C4-2B (cell line): ENCODE results near the gene TMEM269.

Source experiments
- CTCF ChIP-seq: fragments of 450-650 bp; conservative IDR thresholded peaks from 2 replicates; pipeline ENCODE4 v1.5.1; 2017; ENCODE audit warnings: mild to moderate bottlenecking
- ZFX ChIP-seq: fragments of 450-650 bp; IDR thresholded peaks from 2 replicates; pipeline ENCODE4 v1.6.1; 2017

- TF ChIP-seq CTCF, result no peak
- no peak for TF ChIP-seq ZFX
These were observed 9.8 kb upstream of the TMEM269 start for GRCh38 chr1:42774928-42775526.
